IPS-20b (cell line): Measurements from ENCODE around the gene LINGO1.

Experiments used
- H3K27ac ChIP-seq: one replicate; pipeline ENCODE4 v1.5.1; 2013; ENCODE audit warnings: low read length
- H3K27me3 ChIP-seq: 2 replicates; pipeline ENCODE4 v1.6.1; 2013; ENCODE audit warnings: mild to moderate bottlenecking, low read length, inconsistent platforms; ENCODE audit not compliant: insufficient read depth
- H3K36me3 ChIP-seq: 2 replicates; pipeline ENCODE4 v1.6.1; 2013; ENCODE audit warnings: low read depth, mild to moderate bottlenecking, inconsistent platforms, low read length, moderate library complexity; ENCODE audit not compliant: insufficient read depth
- H3K4me1 ChIP-seq: 2 replicates; pipeline ENCODE4 v1.6.1; 2013; ENCODE audit warnings: mild to moderate bottlenecking, control low read depth, inconsistent platforms, low read length, moderate library complexity; ENCODE audit not compliant: insufficient read depth
- H3K4me3 ChIP-seq: 2 replicates; pipeline ENCODE4 v1.5.1; 2013; ENCODE audit warnings: mild to moderate bottlenecking, low read length, inconsistent platforms
- H3K9ac ChIP-seq: 2 replicates; pipeline ENCODE4 v1.6.1; 2013; ENCODE audit warnings: low read depth, mild to moderate bottlenecking, inconsistent platforms, low read length, moderate library complexity
- H3K9me3 ChIP-seq: 2 replicates; pipeline ENCODE4 v1.6.1; 2013; ENCODE audit warnings: mild to moderate bottlenecking, low read depth, low read length, inconsistent platforms; ENCODE audit not compliant: insufficient read depth

The LINGO1 gene

GRCh38 chr15:77621847-77622208 is 10.9 kb downstream of the LINGO1 start:
- Histone ChIP-seq H3K4me1 (peaks cover 41% of the 10 kb centered on the region), H3K27ac (peak overlapping the region; percentile 28), H3K27me3 (no peaks in the 10 kb centered on the region), H3K36me3 (0 out of 2 replicates have a peak, but pooled peaks cover 5% of the 10 kb centered on the region), H3K9me3 (no peaks in the 10 kb centered on the region), H3K4me3 (no peak overlapping the region), H3K9ac (peak overlapping the region; percentile 64; the same call in 1 of the 2 replicates)

DNA sequence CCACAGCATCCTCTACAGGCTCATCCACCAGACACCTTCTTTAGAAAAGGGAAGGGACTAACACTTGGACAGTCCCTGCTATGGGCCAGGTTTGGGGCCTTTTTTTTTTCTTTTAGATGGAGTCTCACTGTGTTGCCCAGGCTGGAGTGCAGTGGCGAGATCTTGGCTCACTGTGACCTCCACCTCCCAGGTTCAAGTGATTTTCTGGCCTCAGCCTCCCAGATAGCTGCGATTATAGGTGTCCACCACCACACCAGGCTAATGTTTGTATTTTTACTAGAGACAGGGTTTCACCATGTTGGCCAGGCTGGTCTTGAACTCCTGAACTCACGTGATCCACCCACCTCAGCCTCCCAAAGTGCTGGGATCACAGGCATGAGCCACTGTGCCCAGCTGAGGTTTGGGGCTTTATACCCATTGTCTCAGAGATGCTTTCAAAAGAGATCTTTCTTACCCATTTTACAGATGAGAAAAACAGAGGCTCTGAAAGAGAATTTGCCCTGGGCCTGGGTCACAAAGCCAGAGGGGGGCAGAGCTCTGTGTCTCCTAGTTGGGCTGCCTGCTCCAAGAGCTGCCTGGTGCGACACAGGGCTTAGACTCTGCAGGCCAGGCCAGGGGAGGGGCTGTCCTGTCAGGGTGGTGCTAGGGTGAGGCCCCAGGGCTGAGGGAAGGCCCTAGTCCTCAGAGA is 11.6 kb downstream of the LINGO1 start:
- 0 out of 2 replicates have a peak, but pooled peaks cover 5% of the 10 kb centered on the region for H3K36me3 ChIP-seq
- no peak overlapping the region for H3K4me3 ChIP-seq
- H3K4me1 ChIP-seq = peaks cover 37% of the 10 kb centered on the region
- H3K9me3 ChIP-seq = no peaks in the 10 kb centered on the region
- peak overlapping the region; percentile 28 for H3K27ac ChIP-seq
- H3K9ac ChIP-seq = peak overlapping the region; percentile 64; the same call in 1 of the 2 replicates
- H3K27me3 ChIP-seq = no peaks in the 10 kb centered on the region

DNA sequence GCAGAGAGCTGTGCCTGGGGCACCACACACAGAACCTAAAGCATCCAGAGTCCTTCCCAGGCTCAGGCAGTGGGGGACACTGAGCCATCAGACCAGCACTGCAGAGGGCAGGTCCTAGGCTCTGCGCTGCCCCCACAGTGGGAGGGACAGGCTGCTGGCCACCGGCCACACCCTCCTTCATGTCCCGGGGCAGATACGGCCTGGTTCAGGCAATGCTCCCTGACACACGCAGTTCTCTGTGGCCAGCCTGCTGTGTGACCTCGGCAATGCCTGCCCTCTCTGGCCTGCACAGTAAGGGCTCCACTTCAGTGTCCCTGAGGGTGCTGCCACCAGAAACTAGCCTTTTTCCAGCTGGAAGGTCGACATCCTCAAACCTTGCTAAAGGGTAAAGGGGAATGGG is 12.4 kb downstream of the LINGO1 start:
- no peaks in the 10 kb centered on the region for H3K9me3 ChIP-seq
- no peak overlapping the region for H3K4me3 ChIP-seq
- peaks cover 36% of the 10 kb centered on the region for H3K4me1 ChIP-seq
- H3K36me3 ChIP-seq = peaks cover 6% of the 10 kb centered on the region; the same call in 1 of the 2 replicates
- H3K9ac ChIP-seq = no peak overlapping the region
- no peaks in the 10 kb centered on the region for H3K27me3 ChIP-seq
- H3K27ac ChIP-seq = no peak overlapping the region

GRCh38 chr15:77619883-77620282 is 12.8 kb downstream of the LINGO1 start:
- H3K4me1 ChIP-seq = peaks cover 32% of the 10 kb centered on the region
- H3K4me3 ChIP-seq = no peak overlapping the region
- H3K9me3 ChIP-seq = no peaks in the 10 kb centered on the region
- H3K27ac ChIP-seq = no peak overlapping the region
- peaks cover 10% of the 10 kb centered on the region; the same call in 1 of the 2 replicates for H3K36me3 ChIP-seq
- H3K9ac ChIP-seq = no peak overlapping the region
- no peaks in the 10 kb centered on the region for H3K27me3 ChIP-seq

GRCh38 chr15:77617476-77618230 is 15.1 kb downstream of the LINGO1 start:
- H3K4me1 ChIP-seq = peaks cover 13% of the 10 kb centered on the region; the same call in 1 of the 2 replicates
- no peak overlapping the region for H3K9ac ChIP-seq
- H3K27ac ChIP-seq = no peak overlapping the region
- no peaks in the 10 kb centered on the region for H3K9me3 ChIP-seq
- H3K36me3 ChIP-seq = peaks cover 14% of the 10 kb centered on the region; the same call in 1 of the 2 replicates
- H3K27me3 ChIP-seq = no peaks in the 10 kb centered on the region
- H3K4me3 ChIP-seq = no peak overlapping the region

DNA sequence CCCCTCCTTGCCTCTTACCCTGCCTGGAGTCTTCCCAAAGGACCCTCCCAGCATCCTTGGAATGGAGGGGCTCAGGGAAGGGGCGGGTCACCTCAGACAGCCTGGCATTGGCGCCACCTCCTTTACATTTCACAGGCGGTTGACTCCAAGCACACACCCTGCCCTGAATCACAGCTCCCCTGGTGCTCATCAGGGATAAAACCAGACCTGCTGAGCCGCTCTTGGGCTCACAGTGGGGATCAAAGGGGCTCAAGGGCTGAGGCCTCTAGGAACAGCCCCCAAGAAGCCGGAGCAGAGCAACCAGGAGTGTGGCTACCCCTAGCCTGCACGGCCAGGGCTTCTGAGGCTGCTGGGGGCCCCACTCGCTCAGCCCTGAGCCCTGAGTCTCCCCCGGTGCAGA is 16.6 kb downstream of the LINGO1 start:
- Histone ChIP-seq H3K36me3 (peaks cover 14% of the 10 kb centered on the region; the same call in 1 of the 2 replicates), H3K9ac (no peak overlapping the region), H3K4me1 (peaks cover 3% of the 10 kb centered on the region; the same call in 1 of the 2 replicates), H3K27me3 (no peaks in the 10 kb centered on the region), H3K9me3 (no peaks in the 10 kb centered on the region), H3K4me3 (no peak overlapping the region), H3K27ac (no peak overlapping the region)

GRCh38 chr15:77615472-77615871 is 17.2 kb downstream of the LINGO1 start:
- no peak overlapping the region for H3K4me3 ChIP-seq
- no peak overlapping the region for H3K27ac ChIP-seq
- H3K4me1 ChIP-seq = peaks cover 3% of the 10 kb centered on the region; the same call in 1 of the 2 replicates
- H3K9me3 ChIP-seq = no peaks in the 10 kb centered on the region
- no peak overlapping the region for H3K9ac ChIP-seq
- H3K27me3 ChIP-seq = no peaks in the 10 kb centered on the region
- peaks cover 14% of the 10 kb centered on the region; the same call in 1 of the 2 replicates for H3K36me3 ChIP-seq

- Histone ChIP-seq H3K9me3 (no peaks in the 10 kb centered on the region), H3K4me1 (peaks cover 3% of the 10 kb centered on the region; the same call in 1 of the 2 replicates), H3K9ac (no peak overlapping the region), H3K27me3 (no peaks in the 10 kb centered on the region), H3K36me3 (peaks cover 14% of the 10 kb centered on the region; the same call in 1 of the 2 replicates), H3K27ac (no peak overlapping the region), H3K4me3 (no peak overlapping the region)
Measured at GRCh38 chr15:77614251-77614806, 18.4 kb downstream of the LINGO1 start.

DNA sequence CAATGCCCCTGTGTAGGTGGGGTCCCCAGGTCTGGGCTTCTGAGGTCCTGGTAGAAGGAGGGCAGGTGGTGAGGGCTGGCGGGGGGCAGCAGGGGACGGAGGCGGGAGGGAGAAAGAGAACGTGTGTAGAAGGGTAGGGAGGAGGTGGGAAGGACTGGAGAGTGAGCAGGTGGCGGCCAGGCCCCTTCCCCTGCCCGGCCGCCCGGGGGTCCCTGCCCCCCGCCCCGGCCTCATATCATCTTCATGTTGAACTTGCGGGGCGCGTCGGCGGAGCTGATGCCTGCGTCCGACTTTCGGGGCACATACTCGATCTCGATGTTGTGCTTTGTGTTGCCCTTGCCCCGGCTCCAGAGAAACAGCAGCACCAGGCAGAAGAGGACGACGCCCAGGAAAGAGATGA is 18.9 kb downstream of the LINGO1 start:
- Histone ChIP-seq H3K9ac (no peak overlapping the region), H3K27ac (no peak overlapping the region), H3K4me3 (no peak overlapping the region), H3K4me1 (peaks cover 3% of the 10 kb centered on the region; the same call in 1 of the 2 replicates), H3K9me3 (no peaks in the 10 kb centered on the region), H3K36me3 (peaks cover 10% of the 10 kb centered on the region; the same call in 1 of the 2 replicates), H3K27me3 (no peaks in the 10 kb centered on the region)

DNA sequence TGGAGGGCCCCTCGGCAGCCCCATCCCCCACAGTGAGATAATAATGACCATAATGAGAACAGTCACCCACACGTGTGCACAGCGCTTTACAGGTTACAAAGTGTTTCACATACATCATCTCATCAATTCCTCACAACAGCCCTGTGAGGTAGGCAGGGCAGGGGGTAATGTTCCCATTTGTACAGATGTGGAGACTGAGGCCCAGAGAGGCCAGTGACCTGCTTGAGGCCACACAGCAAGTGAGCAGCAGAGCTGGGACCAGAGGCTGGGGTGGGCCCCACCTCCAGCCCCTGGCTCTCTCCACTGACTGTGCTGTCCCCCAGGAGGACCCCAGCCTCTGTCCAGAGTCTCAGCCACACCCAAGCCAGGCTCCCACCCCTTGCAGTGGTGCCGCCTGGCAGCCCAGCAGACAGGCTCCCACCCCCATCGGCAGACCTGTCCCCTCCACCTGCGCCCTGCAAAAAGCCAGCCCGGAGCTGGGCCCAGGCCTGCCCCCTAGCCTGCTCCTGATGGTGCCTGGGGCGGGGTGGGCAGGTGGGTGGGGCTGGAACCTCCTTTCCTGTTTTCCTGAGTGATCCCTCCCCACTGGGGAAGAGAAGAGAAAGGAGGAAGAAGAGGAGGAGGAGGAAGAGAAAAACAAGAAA is 19.6 kb downstream of the LINGO1 start:
- no peaks in the 10 kb centered on the region for H3K9me3 ChIP-seq

GRCh38 chr15:77611767-77612166 is 20.9 kb downstream of the LINGO1 start:
- Histone ChIP-seq H3K4me3 (no peak overlapping the region), H3K36me3 (peaks cover 10% of the 10 kb centered on the region; the same call in 1 of the 2 replicates), H3K27ac (no peak overlapping the region), H3K4me1 (peaks cover 4% of the 10 kb centered on the region; the same call in 1 of the 2 replicates), H3K9ac (no peak overlapping the region), H3K9me3 (no peaks in the 10 kb centered on the region), H3K27me3 (no peaks in the 10 kb centered on the region)

More for the DNA sequence above, 19.6 kb downstream of the LINGO1 start:
- Histone ChIP-seq H3K27me3 (no peaks in the 10 kb centered on the region), H3K27ac (no peak overlapping the region), H3K4me1 (peaks cover 3% of the 10 kb centered on the region; the same call in 1 of the 2 replicates), H3K4me3 (no peak overlapping the region), H3K9ac (no peak overlapping the region), H3K36me3 (peaks cover 10% of the 10 kb centered on the region; the same call in 1 of the 2 replicates)
